HG03342 (cell line): Measurements from ENCODE around the gene NTM.
A peak's percentile ranks its signal among the peaks of the same experiment; 100 is the strongest.

Experiments
- ATAC-seq: cut with Tn5 transposase; IDR thresholded peaks from one replicate; pipeline ENCODE4 v1.9.1; 2021; ENCODE audit warnings: mild to moderate bottlenecking, moderate library complexity; ENCODE audit not compliant: unreplicated experiment

NTM gene

DNA sequence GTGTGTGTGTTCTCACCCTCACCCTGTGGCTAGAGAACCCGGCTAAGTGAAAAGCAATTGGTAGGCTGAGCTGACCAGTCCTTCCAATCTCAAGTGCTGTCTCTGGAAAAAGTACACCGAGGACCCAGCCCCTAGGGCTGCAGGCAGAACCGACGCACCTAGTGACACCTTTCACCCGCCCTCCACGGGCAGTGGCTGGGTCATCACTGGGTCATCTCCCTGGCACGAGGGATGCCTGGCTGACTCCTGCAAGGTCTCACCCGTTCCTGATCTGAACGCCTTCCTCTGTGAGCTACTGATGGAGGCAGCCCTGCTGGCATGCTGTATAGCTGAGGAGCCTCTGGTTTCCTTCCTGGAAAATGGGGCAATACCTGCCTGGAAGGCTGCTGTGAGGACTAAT, 311.5 kb downstream of the NTM start:
- ATAC-seq: no peak

DNA sequence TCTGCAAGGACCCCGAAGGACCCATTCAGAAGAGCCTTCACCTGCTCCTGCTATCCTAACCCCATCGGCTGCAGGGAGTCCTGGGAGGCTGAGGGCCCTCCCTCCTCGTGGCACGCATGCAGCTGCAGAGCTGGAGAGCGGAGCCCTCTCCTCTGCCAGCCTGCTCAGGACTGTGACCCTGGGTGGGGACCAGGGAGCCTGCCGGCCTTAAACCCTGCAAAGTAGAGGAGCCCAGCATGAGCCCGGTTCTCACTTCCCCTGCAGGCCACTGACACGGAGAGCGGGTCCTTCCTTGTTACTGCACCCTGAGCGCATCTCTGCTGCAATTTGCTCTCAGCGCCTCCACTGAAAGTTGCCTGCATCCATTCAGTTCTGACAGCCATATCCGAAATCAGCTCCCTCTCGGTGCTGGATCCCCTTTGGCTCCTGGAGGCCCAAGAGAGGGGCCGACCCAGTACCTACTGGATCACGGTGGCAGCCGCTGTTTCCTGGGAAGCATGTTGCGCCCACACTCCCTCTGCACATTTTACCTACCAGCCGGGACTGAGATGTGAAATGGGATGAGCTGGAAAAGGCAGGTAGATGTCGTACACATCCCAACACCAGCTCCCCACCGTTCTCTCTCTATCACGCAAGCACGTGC, 312.1 kb downstream of the NTM start:
- ATAC-seq: no peak

DNA sequence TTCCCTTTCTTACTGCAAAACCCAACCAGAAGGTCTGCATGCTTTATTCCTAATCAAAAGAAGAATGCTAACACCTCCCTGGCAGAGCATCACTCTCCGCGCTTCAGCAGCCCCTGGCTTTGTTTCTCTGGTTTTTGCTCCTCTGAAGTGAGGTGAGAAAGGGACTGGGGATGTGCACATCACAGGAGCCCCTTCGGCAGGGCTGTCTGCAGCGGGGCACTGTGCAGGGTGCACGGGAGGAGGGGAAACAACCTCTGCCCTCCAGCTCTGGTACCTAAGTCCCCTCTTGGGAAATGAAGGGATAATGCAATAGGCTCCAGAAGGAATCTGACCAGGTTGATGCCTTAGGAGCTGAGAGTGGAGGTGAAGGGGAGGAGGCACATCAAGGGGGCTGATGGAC, 312.7 kb downstream of the NTM start:
- ATAC-seq: no peak

DNA sequence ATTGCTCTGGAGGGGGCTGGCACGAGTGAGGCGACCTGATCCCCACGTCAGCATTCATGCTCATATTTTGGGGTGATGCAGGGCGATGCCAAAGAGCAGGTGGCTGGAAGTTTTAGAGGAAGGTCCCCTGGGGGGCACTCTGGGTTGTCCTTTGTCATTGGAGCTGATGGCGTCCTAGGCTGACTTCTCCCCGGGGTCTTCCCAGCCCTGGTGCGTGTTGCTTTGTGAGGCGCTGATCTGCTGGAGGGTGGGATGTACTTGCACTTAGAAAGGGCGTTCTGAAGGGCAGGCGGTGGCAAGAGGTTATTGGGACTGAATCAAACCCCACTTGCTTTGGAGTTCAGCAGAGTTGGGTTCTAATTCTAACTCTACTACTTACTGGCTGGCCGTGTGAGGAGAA, 313.3 kb downstream of the NTM start:
- ATAC-seq: no peak

DNA sequence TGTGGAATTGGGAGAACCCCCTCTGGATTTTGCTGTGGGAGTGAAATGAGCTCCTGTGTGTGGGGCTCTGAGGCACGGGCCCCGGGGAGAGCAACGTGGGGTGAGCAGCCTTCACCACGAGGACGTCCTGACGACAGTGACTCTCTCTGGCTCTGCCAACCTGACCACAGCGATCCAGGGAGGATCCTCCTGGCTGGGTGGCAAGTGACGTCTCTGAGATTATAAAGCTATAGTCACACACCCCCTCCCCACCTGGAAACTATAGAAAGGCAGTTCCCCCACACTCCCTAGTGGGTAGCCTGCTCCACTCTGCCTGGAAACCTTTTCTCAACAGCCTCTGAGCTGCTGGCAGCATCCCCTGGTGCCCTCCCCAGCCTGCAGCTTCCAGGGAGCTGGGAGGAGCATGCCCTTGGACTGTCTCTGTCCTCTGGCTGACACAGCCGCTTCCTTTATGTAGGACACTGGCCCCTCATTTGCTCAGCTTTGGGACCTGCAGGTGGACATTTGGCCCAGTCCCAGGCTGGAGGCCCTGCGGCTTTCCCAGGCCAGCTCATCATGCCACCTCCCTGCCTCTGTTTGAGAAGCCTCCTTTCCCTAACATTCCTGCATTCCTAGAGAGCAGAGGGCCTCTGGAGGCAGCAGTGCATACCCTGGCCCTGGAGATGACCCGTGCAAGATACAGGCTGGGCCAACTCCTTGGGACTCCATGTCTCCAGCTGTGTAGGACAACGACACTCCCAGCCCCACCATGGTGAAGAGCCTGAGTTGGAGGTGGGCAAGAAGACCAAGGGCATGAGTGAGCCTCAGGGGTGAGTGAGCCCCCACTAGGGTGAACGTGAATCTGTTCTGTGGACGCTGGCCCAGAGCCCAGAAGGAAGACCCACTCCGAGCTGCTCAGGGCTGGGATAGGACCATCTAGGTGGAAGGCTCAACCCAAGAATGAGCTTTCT, 314.0 kb downstream of the NTM start:
- no peak for ATAC-seq

DNA sequence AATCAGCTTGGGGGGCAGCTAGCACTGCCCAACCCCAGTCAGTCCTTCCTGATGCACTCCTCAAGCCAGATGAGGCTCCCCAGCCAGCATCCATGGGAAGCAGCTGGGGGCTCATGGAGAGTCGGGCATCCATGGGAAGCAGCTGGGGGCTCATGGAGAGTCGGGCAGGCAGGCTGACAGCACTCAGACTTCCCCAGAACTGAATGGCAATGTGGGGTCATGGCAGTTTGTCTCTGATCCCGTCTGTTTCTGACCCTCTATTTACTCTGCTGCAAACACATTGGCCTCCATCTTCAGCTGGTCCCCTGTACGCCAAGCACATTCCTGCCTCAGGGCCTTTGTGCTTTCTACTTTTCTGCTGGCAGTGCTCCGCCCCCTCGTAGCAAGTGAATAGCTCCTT, 314.8 kb downstream of the NTM start:
- ATAC-seq: no peak

DNA sequence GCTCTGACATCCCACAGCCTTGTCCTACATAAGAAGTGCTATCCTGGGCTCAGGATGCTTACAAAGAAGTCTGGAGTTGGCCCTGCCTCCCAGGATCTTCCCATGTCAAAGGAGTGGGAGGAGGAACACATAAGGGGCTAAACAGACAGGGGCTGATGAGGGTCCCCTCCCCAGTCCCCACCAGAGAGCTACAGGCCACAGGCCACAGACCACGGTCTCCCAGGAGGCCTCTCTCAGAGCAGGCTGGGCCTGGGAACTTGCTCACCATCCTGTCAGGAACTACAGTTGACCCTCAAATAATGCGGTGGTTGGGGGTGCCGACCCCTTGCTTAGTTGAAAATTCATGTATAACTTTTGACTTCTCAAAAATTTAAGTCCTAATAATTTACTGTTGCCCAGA, 315.5 kb downstream of the NTM start:
- no peak for ATAC-seq

DNA sequence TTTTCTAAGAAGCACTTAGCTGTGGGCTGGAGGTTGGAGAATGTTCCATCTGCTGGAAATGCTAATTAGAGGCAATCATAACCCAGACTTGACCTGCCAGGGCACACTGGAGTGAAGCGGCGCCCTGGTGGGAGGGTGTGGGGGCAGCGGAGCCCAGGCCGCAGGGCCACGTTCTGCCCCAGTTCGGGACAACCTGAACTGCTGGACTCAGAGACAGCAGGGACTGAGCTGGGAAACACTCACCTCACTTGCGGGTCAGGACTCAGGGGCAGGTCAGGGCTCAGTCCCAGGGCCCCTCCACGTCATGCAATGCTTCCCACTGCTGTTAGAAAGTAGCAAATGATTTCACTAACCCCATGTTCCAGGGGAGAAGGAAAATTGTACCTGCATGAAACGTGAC, 316.4 kb downstream of the NTM start:
- ATAC-seq: no peak

DNA sequence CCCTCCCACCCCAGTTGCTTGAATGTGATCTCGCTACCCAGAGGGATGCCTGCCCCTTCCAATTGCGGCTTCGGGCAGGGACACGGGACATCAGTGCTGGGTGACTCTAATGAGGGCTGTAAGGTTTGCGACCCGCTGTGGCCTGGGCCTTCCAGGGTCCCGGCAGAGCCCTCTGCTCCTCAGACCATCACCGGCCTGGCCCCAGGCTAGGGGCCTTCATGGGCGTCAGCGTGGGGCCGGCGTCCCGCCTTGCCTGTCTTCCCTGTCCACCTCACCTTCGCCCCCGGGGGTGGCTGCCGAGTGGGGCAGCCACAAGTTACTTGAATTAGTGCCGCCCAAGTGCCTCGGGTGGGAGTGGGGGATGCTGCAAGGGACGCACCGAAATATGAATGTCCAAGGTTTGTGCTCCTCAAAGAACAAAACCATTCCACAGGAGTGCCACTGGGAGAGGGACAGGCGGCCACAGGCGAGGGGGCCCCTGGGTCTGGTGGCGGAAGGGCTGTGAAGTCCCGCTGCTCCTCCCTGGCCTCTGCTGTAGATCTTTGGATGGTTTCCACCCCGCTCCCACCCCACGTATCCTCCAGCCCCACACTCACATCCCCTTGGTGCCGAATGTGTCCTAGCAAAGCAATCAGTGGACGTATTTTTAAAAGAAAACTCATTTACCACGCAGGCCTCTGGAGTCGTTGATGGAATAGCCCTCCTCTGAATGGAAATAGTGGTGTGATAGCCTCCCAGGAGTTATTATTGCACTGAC, 317.1 kb downstream of the NTM start:
- ATAC-seq: no peak

DNA sequence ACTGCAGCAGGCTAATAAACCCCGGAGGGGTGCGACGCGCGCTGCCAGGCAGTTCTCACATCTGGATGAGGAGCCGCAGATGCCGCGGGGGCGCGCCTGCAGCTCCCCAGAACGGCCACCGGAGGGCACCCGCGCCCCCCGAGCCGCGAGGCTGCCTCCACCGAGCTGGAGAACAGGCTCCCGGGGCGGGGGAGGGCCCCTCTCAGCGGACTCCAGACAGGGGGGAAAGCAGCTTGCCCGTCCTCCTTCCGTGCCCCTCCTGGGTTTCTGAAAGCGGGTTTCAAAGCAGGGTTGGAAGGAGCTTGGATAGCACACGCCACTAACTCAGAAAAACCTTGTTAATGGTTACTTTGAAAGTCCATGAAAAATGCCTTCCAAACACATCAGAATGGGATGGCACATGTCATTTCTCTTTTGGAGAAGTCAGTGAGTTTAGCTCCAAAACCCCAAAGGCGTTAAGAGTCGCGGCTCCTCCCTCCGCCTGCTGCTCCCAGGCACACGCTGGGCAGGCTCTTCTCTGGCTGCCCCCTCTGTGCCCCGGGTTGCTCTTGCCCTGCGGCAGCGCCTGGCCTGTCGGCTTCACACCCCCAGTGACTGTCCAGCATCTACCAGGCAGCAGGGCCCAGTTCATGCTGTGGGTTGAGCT, 317.8 kb downstream of the NTM start:
- ATAC-seq: peak; percentile 78

DNA sequence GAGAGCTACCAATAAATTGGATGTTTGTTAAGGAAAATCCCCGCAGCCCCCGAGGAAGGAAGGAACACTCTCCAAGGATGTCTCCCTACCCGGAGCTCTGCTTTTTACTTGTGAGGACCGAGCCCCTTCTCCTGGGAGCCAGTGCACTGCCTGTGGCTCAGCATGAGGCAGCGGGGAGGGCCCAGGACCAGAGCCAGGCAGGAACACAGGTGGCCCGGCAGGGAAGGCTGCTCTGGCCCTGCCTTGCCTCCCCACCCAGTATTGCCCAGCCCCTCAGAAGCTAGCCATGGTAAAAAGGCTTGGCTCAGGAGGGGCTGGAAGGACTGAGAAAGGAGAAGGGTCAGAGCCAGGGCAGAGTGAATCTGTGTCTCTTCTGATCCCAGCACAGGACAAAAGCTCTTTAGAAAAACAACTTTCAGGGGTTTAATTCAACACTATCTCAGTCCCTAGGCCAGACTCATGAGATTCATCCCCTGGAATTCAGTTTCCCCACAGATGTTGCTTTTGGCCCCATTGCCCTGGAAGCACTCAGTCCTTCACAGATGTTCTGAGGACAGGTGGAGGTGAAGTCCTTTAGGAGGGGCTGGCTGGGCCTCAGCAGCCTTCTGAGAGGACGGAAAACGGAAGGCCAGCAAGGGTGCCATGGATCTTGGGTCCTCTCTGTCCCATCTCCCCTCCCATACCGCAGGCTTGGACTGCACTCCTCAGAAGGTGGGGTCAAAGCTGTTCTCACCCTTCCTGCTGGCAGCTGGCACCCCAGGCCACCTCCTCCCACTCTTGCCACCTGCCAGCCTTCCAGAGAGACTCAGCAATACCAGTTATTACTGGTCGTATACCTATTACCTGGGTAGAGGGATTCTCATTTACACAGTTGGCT, 318.9 kb downstream of the NTM start:
- no peak for ATAC-seq

DNA sequence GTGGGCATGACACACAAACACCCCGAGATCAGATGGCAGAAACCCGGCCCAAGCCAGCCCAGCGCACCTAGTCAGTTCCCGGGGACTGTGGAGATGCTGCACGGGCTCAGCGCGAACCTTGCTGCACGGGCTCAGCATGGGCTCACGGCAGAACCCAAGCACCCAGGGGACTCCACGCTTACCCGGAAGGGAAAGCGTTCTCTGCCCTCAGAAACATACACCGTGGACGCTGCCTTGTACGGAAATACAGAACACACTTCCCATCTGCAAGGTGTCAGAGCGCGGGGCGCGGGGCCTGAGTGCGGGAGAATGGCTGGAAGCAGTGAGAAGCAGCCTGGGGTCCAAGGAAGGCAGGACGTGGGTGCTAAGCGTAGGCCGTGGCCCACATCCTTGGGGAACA, 319.9 kb downstream of the NTM start:
- ATAC-seq: no peak

DNA sequence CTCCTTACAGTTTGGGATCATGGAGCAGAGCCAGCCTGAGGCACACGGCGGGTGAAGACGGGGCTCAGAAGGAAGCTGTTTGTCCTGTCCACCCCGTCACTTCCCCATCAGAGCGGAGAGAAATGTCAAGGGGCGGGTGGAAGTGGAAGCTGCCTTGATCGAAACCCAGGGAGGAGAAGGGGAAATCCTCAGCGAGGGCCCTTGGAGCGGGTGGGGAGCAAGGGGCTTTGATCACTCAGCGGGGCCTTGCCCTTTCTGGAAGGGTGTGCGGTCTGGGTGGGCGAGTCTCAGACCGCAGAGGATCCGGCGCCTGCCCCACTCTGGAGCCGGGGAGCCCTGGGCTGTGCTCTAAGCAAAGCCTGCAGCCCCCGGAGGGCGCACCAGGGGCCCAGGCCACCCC, 320.4 kb downstream of the NTM start:
- ATAC-seq: no peak

DNA sequence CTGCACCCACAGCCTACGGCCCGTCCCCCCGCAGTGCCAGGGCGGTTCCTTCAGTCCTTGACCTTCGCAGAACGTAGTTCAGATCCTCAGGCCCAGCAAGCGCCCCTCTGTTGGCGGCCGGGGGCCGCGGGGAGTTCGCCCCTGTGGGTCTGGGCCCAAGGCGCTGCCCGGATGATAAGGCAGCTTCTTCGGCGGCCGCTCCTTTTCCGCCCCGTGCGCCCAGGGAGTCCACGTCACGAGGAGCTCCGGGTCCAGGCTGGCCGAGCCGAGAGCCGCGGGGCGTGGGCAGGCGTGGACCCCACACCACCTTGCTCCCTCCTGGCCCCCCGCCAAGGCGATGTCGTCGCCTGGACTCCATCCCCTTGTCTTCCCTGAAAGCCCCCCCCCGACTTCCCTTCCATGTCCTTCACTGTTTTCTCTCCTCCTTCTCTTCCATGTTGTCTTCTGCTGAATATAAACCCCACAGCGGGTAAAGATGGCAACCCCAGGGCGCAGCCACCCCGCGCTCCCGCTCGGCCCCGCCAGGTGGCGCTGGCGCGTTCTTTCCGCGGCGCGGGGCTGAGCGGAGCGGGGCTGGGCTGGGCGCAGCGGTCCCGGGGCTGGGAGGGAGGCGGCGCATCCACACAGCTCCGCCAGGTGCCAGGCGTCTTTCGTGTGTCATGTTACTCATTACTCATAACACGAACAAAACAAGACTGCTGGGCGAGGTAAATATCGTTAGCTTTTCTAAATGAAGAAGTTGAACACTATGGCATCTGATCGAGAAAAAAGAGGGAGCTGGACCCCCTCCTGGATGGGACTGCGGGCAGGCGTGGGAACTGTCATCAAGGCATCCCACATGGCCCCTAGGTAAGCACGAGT, 321.0 kb downstream of the NTM start:
- peak; percentile 52 for ATAC-seq

DNA sequence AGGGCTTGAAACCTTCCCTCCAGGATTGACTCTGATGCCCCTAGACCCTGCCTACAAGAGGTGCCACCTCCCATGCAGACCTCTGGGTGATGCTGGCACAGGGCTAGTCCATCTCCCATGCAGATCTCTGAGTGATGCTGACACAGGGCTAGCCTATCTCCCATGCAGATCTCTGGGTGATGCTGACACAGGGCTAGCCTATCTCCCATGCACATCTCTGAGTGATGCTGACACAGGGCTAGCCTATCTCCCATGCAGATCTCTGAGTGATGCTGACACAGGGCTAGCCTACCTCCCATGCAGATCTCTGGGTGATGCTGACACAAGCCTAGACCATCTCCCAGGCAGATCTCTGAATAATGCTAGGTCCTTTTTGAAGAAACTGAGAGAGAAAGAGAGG, 321.7 kb downstream of the NTM start:
- no peak for ATAC-seq

DNA sequence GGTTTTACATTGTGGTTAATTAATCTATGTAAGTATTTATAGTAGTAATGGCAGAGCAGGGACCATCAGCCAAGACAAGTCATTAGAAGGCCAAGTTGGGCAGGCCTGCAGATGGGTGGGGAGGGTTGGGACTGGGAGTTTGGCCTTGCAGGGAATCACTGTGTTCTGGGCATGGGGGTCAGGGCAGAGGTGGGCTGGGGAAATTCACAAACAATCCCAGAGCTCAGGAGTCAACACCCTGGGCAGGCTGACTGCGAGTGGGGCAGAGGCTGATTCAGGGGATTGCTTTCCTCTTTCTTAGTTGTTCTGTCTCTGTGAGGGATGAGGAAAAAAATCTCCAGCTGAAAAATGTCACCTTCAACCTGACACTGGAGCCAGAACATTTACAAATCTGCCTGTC, 322.5 kb downstream of the NTM start:
- ATAC-seq: no peak

DNA sequence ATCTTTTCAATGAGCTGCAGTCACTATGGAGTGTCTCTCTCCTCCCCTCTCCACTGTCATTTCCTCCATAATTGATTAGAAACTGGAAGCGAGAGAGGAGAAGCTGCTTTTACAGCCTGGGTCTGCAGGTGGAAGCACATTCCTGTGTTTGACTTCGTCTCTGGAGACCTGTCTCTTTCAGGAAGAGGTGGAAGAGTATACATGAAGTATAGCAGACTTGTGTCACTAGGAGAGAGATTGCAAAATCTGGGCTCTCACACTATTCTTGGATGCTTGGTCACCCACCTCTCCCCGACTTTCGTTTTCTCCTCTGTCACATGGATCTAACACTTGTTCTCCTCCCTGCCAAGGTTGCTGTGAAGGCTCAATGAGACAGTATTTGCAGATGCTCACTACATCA, 323.3 kb downstream of the NTM start:
- no peak for ATAC-seq

DNA sequence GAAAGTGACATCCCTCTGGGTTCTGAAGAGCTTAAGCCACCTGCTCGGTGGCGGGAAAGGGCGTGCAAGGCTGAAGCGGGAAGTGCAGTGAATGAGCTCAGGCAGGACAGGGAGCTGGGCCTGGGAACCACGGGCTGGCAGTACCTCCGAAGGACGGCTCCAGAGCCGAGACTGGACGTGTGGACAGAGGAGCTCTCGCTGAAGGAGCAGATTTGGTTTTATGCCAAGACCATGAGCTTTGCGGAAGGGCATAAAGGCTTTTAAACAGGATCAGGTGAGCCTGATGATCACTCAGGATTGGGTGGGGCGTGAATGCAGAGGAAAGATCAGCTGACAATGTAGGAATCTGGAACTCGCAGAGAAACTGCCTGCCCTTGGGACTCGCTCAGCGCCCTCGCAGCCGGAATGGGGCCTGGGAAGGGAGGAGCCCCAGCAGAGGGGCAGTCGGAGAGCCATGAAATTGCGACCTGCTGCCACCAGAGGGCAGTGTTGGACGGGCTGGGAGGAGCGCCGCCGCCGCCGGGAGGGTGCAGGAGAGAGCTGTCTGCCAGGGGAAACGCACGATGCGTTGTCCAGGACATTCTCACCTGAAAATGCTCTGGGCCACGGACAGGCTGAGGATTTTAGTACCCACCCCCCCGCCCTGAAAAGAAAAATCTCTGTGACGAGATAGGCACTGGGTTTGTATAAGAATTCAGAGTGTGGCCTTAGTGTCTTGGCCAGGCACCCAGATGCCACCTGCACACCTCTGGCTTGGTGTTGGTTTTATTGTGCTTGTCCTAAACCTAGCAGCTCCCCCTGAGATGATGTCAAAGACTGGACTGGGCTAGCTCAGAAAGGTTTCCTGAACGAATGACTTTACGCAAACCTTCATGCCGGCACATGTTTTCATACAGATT, 324.4 kb downstream of the NTM start:
- peak; percentile 86 for ATAC-seq
